Hippocampal formation (tissue), 2 donors: Measurements from ENCODE around the gene PLEKHM2.
"Not testable (repeated sequence)": the region's sequence is repeated elsewhere in the genome, so short reads cannot be mapped to it uniquely, and the experiment has no call there.

Experiments
- DNase-seq, 2 donors: peaks; one replicate each; lab custom pipeline; 2025; lab: John Stamatoyannopoulos, UW

PLEKHM2 gene

GRCh38 chr1:15676688-15677661 lies 7.1 kb upstream of the PLEKHM2 start:
- DNase-seq: no peak

GRCh38 chr1:15678578-15678977 lies 5.5 kb upstream of the PLEKHM2 start:
- no peak for DNase-seq

- DNase-seq: no peak
Measured at GRCh38 chr1:15680131-15680530, 4.0 kb upstream of the PLEKHM2 start.

GRCh38 chr1:15680561-15681348 lies 3.4 kb upstream of the PLEKHM2 start:
- DNase-seq: no peak

GRCh38 chr1:15681349-15682292 lies 2.5 kb upstream of the PLEKHM2 start:
- DNase-seq: no peak

GRCh38 chr1:15682936-15683341 lies 1.2 kb upstream of the PLEKHM2 start:
- DNase-seq: no peak

- DNase-seq: no peak
Measured at GRCh38 chr1:15683345-15684039, 628 bp upstream of the PLEKHM2 start.

GRCh38 chr1:15684468-15685291 lies 560 bp downstream of the PLEKHM2 start:
- no peak for DNase-seq

- no peak for DNase-seq
Measured at GRCh38 chr1:15685820-15686219, 1.7 kb downstream of the PLEKHM2 start.

- DNase-seq: no peak
Measured at GRCh38 chr1:15687446-15687845, 3.3 kb downstream of the PLEKHM2 start.

GRCh38 chr1:15690317-15690716 lies 6.2 kb downstream of the PLEKHM2 start:
- no peak for DNase-seq

GRCh38 chr1:15691434-15692032 lies 7.4 kb downstream of the PLEKHM2 start:
- no peak for DNase-seq

GRCh38 chr1:15692121-15692682 lies 8.1 kb downstream of the PLEKHM2 start:
- DNase-seq: no peak

GRCh38 chr1:15693371-15693770 lies 9.3 kb downstream of the PLEKHM2 start:
- DNase-seq: no peak

GRCh38 chr1:15696956-15697521 lies 12.9 kb downstream of the PLEKHM2 start:
- peak; percentile 35 to 68 for DNase-seq

GRCh38 chr1:15698201-15698600 lies 14.1 kb downstream of the PLEKHM2 start:
- no peak for DNase-seq

GRCh38 chr1:15699321-15699720 lies 15.2 kb downstream of the PLEKHM2 start:
- DNase-seq: not testable (repeated sequence)

- DNase-seq: no peak
Measured at GRCh38 chr1:15700508-15700907, 16.4 kb downstream of the PLEKHM2 start.

- DNase-seq: no peak
Measured at GRCh38 chr1:15701784-15702183, 17.7 kb downstream of the PLEKHM2 start.
